NAMALWA (cell line): ENCODE data around the gene NEK1.

ENCODE experiments used
- DNase-seq: peaks from one replicate; pipeline ENCODE4 v3.0.0-alpha.2; 2015; ENCODE audit warnings: low spot score

NEK1 gene

DNA sequence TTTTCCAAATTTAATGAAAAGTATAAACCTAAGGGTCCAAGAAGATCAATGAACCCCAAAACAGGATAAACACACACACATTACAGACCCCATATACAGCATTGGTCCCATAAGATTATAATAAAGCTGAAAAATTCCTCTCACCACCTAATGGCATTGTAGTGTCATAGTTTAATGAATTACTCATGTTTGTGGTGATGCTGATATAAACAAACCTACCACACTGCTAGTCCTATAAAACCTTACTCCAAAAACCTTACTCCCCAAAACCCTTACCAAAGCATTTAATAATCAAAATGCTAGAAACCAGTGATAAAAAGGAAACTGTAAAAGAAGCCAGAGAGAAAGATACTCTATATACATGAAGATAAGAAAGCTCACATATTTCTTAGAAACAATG, 193.5 kb downstream of the NEK1 start:
- DNase-seq: no peak

DNA sequence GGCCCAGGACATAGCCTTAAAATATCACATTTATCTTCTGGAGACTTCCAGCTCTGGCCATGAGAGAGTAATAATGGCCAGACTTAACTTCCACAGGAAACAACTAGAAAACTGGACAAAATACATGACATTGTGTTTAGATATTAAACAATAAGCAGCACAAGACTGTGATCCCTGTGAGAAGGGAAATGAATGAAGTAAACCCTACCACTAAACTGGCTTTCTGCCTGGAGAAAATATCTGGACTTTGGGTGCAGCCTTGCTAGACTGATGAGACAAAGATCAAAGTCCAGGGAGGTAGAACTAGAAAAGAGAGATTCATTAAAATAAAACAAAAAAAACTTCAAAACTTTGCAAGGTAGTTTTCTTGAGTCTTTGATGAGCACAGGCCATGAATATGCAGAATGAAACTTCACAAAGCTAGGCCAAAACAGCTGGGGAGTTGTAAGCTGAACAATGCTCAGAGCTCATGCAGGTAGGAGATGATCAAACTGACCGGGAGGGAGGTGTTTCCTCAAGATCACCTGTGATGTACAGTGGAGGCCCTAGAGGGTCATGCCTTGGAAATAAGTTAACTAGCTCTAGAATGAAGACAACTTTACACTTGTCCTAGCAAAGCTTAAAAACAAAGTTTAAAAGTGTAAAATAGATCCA, 194.6 kb downstream of the NEK1 start:
- no peak for DNase-seq

DNA sequence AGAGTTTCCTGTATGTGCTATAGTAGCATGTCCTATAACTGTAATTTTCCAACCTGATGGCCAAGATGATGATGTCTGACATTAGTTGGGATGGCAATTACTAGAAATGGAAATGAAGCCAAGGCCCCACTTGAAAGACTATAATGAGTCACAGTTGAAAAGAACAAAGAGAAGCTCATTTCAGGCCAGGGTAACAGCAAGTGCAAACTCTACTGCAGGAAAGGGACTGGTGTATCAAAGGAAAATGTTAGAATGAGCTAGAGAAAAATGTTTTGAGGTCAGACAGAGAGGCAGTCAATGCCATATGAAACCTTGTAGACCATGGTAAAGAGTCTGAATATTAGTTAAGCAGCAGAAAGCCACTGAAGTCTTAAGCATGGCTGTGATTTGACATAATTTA, 195.4 kb downstream of the NEK1 start:
- no peak for DNase-seq

DNA sequence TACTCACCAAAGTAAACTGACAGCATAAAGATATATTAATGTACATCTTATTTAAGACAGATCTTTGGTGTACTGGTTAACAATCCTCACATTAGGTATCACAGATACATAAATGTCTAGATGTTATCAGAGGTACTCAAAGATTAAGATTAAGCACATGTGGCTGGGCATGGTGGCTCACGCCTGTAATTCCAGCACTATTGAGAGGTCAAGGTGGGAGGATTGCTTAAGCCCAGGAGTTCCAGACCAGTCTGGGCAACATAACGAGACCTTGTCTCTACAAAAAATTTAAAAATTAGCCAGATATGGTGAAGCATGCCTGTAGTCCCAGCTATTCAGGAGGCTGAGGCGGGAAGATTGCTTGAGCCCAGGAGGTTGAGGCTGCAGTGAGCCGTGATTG, 195.9 kb downstream of the NEK1 start:
- DNase-seq: no peak

DNA sequence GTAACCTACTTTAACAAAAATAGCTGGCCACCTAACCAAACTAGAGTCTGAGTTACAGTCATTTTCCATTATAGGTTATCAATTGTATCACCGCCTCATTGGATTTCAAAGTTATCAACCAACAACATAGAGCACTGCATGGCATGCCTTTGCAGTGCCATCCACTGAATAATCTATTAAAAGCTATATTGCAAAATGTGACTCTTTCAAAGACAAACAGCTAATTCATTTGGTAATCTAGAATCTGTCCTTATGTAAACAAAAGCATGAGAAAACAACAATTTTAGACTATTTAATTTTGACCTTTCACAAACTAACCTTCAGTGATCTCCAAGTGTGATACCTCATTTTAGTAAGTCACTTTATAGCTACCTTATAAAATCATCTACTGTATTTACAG, 197.5 kb downstream of the NEK1 start:
- no peak for DNase-seq

DNA sequence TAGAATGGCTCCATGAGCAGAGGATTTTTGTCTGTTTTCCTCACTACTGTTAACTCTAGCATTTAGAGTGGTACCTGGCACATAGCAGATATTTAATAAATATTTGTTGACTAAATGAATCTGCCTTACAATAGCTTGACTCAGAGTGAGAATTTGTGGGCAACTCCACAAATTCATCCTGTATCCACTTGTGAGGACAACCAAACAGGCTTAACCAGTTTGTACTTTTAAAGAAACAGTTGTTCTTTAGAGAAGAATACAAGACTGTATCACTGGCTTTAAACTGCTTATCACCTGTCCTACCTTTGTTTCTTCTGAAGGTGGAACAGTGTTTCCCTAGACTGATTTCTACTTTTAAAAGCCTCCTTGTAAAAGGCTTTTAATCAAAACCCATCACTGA, 200.3 kb downstream of the NEK1 start:
- no peak for DNase-seq

DNA sequence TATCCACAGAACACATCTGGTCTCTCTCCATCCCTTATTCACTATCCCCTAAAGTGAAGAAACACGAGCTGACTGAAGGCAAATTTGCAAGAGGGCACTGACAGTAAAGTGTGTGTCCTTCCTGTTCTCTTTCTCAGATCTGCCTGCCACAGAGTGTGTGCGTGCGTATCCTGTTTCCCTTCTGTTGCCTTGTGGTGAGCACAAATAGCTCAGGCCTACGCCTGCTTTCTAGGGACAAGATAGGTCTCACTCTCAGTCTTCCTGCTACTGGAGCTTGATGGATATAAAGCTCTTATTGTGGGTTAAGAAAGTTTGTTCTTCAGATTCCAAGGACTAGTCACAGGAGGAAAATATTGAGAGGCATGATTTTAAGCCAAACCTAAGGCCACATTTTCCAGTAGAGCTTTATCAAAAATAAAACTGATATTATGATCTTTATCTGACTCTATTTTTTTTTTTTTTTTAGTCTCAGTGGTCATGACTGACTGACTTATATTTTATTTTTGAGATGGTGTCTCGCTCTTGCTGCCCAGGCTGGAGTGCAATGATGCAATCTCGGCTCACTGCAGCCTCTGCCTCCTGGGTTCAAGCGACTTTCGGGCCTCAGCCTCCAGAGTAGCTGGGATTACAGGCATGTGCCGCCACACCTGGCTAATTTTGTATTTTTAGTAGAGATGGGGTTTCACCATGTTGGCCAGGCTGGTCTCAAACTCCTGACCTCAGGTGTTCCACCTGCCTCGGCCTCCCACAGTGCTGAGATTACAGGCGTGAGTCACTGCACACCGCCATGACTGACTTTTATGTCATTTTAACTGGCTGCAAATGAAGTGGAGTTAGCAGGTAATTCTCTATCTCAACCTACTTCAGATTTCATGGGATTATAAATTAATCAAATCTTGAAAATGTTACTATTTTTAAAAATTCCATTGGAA, 201.3 kb downstream of the NEK1 start:
- DNase-seq: peak; percentile 38

DNA sequence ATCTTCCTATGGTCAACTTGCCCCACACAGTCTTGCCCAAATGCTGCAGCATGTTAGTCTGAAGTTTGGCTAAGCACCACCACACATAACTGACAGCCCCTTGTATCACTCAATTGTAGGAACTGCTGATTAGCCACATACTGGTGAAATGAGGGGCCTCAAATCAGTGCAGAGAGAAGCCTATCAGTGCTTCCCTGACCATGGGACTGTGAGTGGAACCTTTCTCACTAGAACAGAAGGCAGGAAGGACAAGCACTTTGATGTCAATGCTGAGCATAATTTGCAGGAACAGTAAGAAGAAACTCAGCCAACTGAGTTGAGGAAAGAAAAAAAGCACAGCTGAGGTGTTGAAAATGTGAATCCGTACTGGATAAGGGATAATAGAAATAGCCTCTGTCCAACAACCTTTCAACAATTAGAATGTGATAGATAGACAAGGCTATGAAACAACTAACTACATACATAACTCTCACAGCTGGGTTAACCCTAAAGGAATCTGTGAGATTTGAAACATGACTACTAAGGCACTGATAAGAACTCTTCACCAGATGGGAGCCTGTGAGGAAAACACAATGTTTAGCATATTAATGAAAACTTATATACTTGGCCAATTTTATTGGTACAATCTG, 205.1 kb downstream of the NEK1 start:
- no peak for DNase-seq

DNA sequence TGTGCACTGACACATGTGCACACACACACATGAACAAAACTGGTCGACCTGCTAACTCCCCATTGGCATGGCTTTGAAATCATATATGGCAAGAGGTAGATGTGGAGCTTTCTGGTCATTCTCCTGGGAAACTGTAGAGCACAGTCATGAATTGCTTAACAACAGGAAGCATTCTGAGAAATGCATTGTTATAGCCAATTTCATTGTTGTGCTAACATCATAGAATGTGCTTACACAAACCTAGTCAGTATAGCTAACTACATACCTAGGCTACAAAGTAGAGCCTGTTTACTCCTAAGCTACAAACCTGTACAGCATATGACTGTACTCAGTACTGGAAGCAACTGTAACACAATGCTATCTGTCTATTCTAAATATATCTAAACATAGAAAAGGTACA, 207.4 kb downstream of the NEK1 start:
- DNase-seq: no peak

DNA sequence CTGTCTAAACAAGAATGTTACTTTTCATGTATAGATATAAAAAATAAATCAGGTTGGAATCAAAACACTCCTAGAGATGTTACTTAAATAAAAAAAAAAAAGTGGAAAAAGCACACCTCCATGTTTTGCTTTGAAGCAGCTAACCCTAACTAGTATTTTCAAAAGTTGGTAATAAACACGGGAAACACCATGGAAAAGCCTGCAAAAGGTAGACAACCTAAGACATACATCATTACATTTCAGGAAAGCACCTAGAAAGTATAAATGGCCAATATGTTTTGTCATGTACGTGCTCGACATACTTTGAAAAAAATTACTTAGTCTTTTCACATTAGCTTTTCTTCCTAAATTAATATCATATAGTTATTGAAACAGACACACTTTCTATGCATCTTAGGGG, 211.6 kb downstream of the NEK1 start:
- no peak for DNase-seq

DNA sequence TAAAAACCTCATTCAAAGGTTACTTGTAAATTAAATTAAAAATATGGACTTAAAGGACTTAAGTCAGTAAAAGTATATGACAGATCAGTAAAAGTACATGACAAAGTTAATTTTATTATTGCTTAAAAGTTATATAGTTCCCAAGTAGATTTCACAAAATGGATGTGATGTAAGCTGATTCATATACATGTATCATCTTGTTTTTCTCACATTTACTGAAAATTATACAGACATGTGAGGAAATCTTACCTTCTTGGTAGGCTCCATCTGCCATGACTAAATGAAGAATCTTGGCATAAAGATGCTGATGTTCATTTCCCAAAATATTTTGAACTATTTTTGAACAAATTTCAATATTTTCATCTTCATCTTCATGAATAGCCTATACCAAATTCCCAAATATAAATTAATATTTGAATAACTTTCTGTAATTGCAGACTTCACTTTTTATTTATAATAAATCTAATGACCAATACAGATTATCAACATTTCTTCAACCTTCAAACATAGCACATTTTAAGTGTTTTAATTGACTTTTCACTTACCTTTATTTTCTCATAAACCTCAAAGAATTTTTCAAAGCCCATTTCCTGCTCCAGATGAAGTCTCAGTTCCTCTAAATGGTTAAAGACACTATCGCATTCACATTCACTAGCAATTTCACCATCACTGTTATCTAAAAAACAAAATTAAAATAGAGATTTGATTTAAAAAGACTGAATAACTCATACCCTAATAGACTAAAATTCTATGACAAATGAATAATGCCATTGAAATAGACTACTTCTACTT, 212.2 kb downstream of the NEK1 start:
- no peak for DNase-seq

DNA sequence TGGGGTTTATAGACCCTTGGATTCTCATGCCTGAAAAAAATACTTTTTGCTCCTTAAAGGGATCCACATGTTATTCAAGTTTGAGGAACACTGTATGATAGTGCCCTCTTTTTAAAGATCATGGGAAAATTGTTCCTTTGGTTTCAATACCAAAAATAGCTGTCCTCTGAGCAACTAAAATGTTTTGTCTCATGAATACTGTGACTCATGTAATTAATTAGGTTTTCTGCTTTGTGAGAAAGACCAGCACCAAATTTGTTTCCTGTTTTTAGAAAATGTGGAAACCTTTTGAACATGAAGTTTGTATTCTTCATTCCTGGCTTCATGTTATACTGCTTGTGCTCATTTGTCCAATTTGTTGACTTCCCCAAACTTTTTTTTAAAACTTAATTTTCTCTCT, 214.1 kb downstream of the NEK1 start:
- DNase-seq: no peak

DNA sequence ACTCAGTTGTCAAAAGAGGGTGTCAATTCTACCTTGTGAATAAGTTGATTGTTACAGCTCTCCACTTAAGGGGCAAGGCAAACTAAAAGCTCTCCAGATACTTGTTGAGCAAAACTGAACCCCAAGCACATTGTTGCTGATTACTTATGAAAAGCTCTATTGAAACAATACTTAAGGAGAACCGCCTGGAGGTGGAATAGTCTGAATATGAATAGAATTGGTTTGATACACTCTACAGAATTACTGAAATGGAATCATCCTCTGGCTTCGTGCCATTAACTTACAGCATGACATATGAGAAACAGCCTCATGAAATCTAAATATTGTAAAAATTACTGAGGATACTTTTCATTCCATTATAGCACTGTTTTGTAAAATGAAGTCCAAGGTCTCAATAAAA, 214.6 kb downstream of the NEK1 start:
- no peak for DNase-seq

DNA sequence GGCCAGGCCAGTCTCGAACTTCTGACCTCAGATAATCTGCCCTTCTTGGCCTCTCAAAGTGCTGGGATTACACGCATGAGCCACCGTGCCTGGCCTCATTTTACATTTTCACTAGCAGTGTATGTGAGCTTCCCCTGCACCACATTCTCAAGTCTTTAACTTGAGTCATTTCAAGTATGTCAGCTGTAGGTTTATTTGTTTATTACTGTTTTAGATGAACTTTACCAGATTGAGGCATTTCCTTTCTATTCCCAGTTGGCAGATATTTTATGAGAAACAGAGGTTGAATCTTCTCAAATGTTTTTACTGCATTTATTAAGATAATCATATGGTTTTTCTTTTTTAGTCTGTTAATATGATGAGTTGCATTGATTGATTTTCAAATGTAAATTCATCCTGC, 227.0 kb downstream of the NEK1 start:
- DNase-seq: no peak

DNA sequence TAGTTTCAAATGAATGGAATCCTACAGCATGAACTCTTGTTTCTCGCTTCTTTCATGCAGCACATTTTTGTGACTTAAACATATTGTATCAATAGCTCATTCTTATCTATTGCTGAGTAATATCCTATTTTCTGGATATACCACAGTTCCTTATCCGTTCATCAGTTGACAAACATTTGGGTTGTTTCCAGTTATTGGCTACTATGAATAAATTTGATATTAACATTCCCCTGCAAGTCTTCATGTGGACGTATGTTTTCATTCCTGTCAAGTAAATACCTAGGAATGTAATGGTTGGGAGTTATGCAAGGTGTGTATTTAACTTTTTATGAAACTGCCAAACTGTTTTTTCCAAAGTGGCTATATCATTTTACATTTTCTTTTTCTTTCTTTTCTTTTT, 227.6 kb downstream of the NEK1 start:
- DNase-seq: no peak

DNA sequence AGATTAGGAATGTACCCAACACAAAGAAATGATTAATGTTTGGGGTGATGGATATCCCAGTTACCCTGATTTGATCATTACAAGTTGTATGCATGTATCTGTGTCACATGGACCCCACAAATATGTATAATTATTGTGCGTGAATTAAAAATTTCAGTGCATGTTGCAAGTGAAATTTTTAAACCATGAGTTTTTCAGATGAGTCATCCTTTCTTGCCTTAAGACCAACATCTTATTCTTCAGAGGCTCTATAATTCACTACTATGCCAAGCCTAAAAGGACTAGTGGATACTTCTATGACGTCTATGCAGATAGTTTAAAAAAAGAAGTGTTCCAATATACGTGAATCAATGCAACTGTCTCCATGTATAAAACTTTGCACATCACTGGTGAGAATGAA, 228.7 kb downstream of the NEK1 start:
- no peak for DNase-seq

DNA sequence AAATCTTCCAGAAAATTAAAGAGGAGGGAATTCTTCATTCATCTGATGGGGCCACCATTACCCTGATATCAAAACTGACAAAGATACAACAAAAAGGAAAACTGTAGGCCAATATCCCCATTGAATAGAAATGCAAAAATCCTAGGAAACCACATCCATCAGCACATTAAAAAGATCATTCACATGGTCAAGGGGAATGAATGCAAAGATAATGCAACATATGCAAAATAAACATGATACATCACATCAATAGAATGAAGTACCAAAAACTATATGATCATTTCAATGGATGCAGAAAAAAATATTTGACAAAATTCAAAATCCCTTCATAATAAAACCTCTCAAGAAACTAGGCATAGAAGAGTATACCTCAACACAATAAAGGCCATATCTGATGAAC, 232.7 kb downstream of the NEK1 start:
- no peak for DNase-seq

DNA sequence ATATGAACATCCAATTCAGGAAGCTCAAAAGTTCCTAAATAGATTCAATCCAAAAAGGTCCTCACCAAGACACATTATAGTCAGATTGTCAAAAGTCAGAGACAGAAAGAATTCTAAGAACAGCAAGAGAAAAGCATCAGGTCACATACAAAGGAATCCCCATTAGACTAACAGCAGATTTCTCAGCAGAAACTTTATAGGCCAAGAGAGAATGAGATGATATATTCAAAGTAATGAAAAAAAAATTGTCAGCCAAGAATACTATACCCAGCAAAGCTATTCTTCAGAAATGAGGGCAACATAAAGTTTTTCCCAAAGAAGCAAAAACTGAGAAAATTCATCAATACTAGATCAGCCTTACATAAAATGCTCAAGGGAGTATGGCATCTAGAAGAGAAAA, 235.0 kb downstream of the NEK1 start:
- no peak for DNase-seq

DNA sequence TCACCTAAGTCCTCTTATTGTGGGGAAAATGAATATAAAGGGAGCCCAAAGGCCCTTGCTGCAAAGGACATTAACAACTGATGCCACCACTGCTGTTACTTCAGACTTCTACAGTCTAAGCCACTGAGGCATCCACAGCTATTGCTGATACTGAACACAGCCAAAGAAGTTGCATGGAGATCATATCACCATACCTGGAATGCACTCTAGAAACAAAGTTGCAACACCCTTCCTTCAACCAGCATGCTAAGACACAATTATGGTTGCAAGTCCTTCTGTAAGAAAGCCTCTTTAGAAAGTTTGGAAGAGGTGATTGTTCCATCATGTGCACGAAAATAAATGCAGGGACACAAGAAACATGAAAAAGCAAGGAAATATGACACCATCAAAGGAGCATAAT, 236.0 kb downstream of the NEK1 start:
- no peak for DNase-seq

DNA sequence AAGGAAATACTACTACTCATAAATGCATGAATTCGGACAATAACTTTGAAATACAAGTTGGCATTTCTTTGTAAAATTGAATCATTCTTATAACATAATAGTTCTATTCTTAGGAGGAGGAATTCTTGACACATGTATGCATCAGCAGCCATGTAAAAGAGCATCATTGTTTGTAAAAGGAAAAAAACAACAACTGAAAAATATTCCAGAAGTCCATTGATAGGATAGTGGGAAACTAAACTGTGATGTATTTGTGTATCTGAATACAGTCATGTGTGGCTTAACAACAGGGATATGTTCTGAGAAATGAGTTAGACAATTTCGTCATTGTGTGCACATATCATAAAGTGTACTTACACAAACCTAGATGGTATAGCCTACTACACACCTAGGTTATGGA, 239.6 kb downstream of the NEK1 start:
- DNase-seq: no peak

DNA sequence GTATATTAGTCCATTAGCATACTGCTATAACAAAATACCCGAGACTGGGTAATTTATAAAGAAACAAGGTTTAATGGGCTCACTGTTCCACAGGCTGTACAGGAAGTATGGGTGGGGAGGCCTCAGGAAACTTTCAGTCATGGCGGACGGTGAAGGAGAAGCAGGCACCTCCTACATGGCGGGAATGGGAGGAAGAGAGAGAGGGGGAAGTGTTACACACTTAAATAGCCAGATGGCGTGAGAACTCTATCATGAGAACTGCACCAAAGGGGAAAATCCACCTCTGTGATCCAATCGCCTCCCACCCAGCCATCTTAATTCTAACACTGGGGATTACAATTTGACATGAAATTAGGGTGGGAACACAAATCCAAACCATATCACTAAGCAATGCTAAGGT, 242.7 kb downstream of the NEK1 start:
- DNase-seq: no peak

DNA sequence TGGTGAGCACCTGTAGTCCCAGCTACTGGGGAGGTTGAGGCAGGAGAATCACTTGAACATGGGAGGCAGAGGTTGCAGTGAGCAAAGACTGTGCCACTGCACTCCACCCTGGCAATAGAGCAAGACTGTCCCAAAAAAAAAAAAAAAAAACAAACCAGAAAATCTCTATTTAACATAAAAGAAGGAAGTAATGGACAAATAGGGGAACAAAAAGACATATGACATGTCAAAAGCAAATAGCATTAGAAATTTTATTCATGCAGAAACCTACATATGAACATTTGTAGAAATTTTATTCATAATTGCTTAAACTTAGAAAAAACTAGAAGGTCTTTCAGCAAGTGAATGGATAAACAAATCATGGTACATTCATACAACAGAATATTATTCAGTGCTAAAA, 244.6 kb downstream of the NEK1 start:
- no peak for DNase-seq

DNA sequence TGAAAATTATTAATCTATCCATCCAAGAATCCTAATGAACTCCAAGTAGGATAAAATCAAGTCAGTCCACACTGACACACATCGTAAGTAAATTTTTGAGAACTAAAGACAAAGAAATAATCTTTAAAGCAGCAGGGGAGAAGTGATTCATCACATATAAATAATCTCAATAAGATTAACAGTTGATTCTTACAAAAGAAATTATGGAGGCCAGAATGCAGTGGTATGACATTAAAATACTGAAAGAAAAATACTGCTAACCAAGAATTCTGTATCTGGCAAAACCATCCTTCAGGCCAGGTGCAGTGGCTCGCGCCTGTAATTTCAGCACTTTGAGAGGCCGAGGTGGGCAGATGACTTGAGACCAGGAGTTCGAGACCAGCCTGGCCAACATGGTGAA, 245.6 kb downstream of the NEK1 start:
- no peak for DNase-seq
